A673 (cell line): Measurements from ENCODE around the gene UACA. TPM values are rescaled to one million over a fixed set of nuclear protein-coding genes. Genes with fewer than 3 reads are reported as not detected.

Experiments
- BruUV-seq: library from RNA; stranded (reverse); fragments of 400-500 nt; replicated peaks from 2 replicates; lab custom pipeline; 2021; lab: Mats Ljungman, UMichigan
- CTCF ChIA-PET: fragments of 300-600 bp; sonication (Branson Sonifier 250); formaldehyde crosslinking; loops from one replicate; lab custom pipeline; 2022; ENCODE audit warnings: antibody characterized with exemption; lab: Charles Lee
- POLR2A ChIA-PET: fragments of 300-600 bp; sonication (Branson Sonifier 250); formaldehyde crosslinking; loops from one replicate; lab custom pipeline; 2022; ENCODE audit warnings: antibody characterized with exemption; ENCODE audit not compliant: low non-redundant PET; lab: Charles Lee
- DNase-seq: peaks from one replicate; pipeline ENCODE4 v3.0.0-alpha.2; 2015; ENCODE audit warnings: low spot score
- H3K27ac ChIP-seq: fragments of 200-600 bp; sonication (generic); 2 replicates; pipeline ENCODE4 v1.5.1; 2016; ENCODE audit warnings: mixed run types, low read depth, mild to moderate bottlenecking, mixed read lengths, antibody characterized with exemption, low read length; ENCODE audit not compliant: poor library complexity, severe bottlenecking
- H3K27me3 ChIP-seq: fragments of 200-600 bp; sonication (generic); replicated peaks from 2 replicates; pipeline ENCODE4 v1.6.1; 2017; ENCODE audit warnings: mixed run types, low read depth, mild to moderate bottlenecking, mixed read lengths, antibody characterized with exemption, low read length; ENCODE audit not compliant: insufficient read depth, poor library complexity
- H3K36me3 ChIP-seq: fragments of 200-600 bp; sonication (generic); 2 replicates; pipeline ENCODE4 v1.6.1; 2016; ENCODE audit warnings: mixed run types, mild to moderate bottlenecking, mixed read lengths, antibody characterized with exemption, low read length; ENCODE audit not compliant: insufficient read depth, poor library complexity, severe bottlenecking
- H3K4me1 ChIP-seq: fragments of 200-600 bp; sonication (generic); 2 replicates; pipeline ENCODE4 v1.6.1; 2017; ENCODE audit warnings: mixed run types, mild to moderate bottlenecking, mixed read lengths, antibody characterized with exemption, low read length; ENCODE audit not compliant: insufficient read depth, poor library complexity, severe bottlenecking
- H3K4me3 ChIP-seq: fragments of 200-600 bp; sonication (generic); 2 replicates; pipeline ENCODE4 v1.5.1; 2016; ENCODE audit warnings: low read depth, mixed run types, mild to moderate bottlenecking, mixed read lengths, low read length; ENCODE audit not compliant: poor library complexity, severe bottlenecking
- H3K9me3 ChIP-seq: fragments of 200-600 bp; sonication (generic); 2 replicates; pipeline ENCODE4 v1.6.1; 2016; ENCODE audit warnings: mixed run types, low read depth, mild to moderate bottlenecking, mixed read lengths, antibody characterized with exemption, low read length; ENCODE audit not compliant: poor library complexity, severe bottlenecking
- EZH2 ChIP-seq: fragments of 200-600 bp; sonication (generic); IDR thresholded peaks from 2 replicates; pipeline ENCODE4 v1.6.1; 2017; ENCODE audit warnings: borderline replicate concordance, low read depth, mild to moderate bottlenecking, mixed read lengths, antibody characterized with exemption, low read length; ENCODE audit not compliant: poor library complexity, severe bottlenecking
- intact Hi-C: fragments of 100-400 bp; cut with micrococcal nuclease; formaldehyde crosslinking; loops from one replicate; pipeline ENCODE4 v1.10.0; 2022; ENCODE audit not compliant: unreplicated experiment
- total RNA-seq: library from RNA; stranded (reverse); gene quantifications from 2 replicates; pipeline ENCODE4 v1.2.3, GENCODE V29; 2021
- TF ChIP-seq, protein P1 (sequence below): fragments of 300-800, 200-600 bp; sonication (generic); conservative IDR thresholded peaks from 2 replicates; pipeline ENCODE4 v1.5.1; 2017; ENCODE audit warnings: low read depth, mild to moderate bottlenecking, antibody characterized with exemption, low read length, moderate library complexity, mixed read lengths

The UACA gene
- total RNA-seq, 1 experiment from 2014 or later = 26.9 TPM

DNA sequence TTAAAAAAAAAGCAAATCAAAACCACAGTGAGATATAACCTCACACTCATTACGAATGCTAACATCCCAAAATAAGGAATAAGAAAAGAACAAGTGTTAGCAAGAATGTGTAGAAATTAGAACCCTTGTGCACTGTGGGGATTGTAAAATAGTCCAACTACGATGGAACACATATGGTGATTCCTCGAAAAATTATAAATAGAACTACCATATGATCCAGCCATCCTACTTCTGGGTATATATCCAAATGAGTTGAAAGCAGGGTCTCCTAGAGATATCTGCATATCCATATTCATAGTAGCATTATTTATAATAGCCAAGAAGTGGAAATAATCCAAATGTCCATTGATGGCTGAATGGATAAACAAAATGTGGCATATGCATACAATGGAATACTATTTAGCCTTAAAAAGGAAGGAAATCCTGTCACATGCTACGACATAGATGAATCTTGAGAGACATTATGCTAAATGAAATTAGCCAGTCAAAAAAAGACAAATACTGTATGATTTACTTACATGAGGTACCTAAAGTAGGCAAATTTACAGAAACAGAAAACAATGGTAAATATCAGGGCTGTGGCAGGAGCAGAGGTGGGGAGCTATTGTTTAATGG, 55.6 kb downstream of the UACA start:
- ChIA-PET CTCF (no interaction called here), POLR2A (no interaction called here)
- Histone ChIP-seq H3K9me3 (no peaks in the 10 kb centered on the region), H3K4me1 (peaks cover 11% of the 10 kb centered on the region), H3K27ac (no peak overlapping the region), H3K4me3 (no peak overlapping the region), H3K27me3 (no peaks in the 10 kb centered on the region), H3K36me3 (no peaks in the 10 kb centered on the region)
- intact Hi-C loops = no loop called here
- DNase-seq = no peak
- no TSS peak for BruUV-seq
- TF ChIP-seq EZH2 = no peak
- TF ChIP-seq, protein P1, sequence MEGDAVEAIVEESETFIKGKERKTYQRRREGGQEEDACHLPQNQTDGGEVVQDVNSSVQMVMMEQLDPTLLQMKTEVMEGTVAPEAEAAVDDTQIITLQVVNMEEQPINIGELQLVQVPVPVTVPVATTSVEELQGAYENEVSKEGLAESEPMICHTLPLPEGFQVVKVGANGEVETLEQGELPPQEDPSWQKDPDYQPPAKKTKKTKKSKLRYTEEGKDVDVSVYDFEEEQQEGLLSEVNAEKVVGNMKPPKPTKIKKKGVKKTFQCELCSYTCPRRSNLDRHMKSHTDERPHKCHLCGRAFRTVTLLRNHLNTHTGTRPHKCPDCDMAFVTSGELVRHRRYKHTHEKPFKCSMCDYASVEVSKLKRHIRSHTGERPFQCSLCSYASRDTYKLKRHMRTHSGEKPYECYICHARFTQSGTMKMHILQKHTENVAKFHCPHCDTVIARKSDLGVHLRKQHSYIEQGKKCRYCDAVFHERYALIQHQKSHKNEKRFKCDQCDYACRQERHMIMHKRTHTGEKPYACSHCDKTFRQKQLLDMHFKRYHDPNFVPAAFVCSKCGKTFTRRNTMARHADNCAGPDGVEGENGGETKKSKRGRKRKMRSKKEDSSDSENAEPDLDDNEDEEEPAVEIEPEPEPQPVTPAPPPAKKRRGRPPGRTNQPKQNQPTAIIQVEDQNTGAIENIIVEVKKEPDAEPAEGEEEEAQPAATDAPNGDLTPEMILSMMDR = no peak

DNA sequence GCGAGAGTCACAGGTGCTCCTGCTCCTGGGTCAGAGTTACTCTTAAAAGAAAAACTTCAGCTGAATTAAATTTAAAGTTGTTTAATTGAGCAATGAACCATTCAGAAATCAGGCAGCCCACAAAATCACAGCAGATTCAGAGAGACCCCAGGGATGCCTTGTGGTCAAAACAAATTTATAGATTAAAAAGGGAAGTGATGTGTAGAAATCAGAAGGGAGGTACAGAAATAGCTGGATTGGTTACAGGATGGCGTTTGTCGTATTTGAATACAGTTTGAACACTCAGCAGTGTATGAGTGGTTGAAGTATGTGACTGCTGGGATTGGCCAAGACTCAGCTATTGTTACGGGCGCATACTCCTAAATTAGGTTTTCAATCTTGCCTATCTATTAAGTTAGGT, 58.6 kb downstream of the UACA start:
- no peaks in the 10 kb centered on the region for H3K9me3 ChIP-seq
- no peak overlapping the region for H3K27ac ChIP-seq
- TF ChIP-seq, protein P1 = no peak
- TF ChIP-seq EZH2 = no peak
- DNase-seq = no peak
- H3K4me3 ChIP-seq = no peak overlapping the region
- H3K27me3 ChIP-seq = no peaks in the 10 kb centered on the region
- no TSS peak for BruUV-seq
- ChIA-PET POLR2A (no interaction called here), CTCF (no interaction called here)
- H3K36me3 ChIP-seq = no peaks in the 10 kb centered on the region
- intact Hi-C loops = no loop called here
- peaks cover 32% of the 10 kb centered on the region for H3K4me1 ChIP-seq

DNA sequence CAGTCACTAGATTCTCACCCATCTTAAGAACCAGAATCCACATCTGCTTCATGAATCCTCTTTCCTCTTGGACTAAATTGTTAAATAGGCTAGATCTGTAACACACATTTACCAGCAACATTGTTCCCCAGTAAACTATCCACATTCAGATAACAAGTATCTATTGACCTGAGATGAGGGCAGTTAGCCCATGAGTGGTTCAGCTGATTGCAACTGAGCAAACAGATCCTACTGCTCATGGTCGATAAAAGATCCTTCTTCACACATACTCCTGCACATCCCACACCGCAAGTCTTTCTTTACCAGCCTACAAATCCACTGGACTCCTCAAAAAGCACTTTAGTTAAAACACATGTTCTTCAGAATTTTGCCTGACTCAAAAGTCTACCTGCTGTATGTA, 59.2 kb downstream of the UACA start:
- no peak for TF ChIP-seq EZH2
- TF ChIP-seq, protein P1 = no peak
- Histone ChIP-seq H3K4me3 (no peak overlapping the region), H3K36me3 (no peaks in the 10 kb centered on the region), H3K27me3 (no peaks in the 10 kb centered on the region), H3K27ac (no peak overlapping the region), H3K9me3 (no peaks in the 10 kb centered on the region), H3K4me1 (peaks cover 36% of the 10 kb centered on the region)
- POLR2A ChIA-PET = no interaction called here
- BruUV-seq = no TSS peak
- intact Hi-C loops = no loop called here
- CTCF ChIA-PET = no interaction called here
- no peak for DNase-seq
